Caki2 (cell line): ENCODE results near the gene RRN3. TPM values are rescaled to one million over a fixed set of nuclear protein-coding genes. Genes with fewer than 3 reads are reported as not detected.
"Not testable (repeated sequence)": the region's sequence is repeated elsewhere in the genome, so short reads cannot be mapped to it uniquely, and the experiment has no call there.

Source experiments
- DNase-seq: peaks from one replicate; pipeline ENCODE4 v3.0.0-alpha.2; 2015; ENCODE audit warnings: low read depth
- in situ Hi-C: cut with HindIII; loops from 2 replicates; pipeline ENCODE4 v1.10.0; 2016; ENCODE audit warnings: low sequenced_read_pairs, low pct_unique_long_range_greater_than_20kb, mixed read lengths
- total RNA-seq: library from RNA; depleted of rRNA; stranded (reverse); fragments of >200 nt; shearing (Covaris generic); gene quantifications from 2 replicates; pipeline ENCODE4 v1.2.3, GENCODE V29; 2014; ENCODE audit warnings: low replicate concordance; rRNA removed

Gene RRN3, protein sequence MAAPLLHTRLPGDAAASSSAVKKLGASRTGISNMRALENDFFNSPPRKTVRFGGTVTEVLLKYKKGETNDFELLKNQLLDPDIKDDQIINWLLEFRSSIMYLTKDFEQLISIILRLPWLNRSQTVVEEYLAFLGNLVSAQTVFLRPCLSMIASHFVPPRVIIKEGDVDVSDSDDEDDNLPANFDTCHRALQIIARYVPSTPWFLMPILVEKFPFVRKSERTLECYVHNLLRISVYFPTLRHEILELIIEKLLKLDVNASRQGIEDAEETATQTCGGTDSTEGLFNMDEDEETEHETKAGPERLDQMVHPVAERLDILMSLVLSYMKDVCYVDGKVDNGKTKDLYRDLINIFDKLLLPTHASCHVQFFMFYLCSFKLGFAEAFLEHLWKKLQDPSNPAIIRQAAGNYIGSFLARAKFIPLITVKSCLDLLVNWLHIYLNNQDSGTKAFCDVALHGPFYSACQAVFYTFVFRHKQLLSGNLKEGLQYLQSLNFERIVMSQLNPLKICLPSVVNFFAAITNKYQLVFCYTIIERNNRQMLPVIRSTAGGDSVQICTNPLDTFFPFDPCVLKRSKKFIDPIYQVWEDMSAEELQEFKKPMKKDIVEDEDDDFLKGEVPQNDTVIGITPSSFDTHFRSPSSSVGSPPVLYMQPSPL
- 22.4 and 23.4 TPM in 2 replicates for total RNA-seq

- in situ Hi-C loops: not testable (repeated sequence)
- peak; percentile 90 for DNase-seq
These were observed at the start of gene RRN3 for GRCh38 chr16:15093955-15094827. Gene RRN3, minus strand, starts transcription at chr16:15094272. Its CDS starts 39 bp downstream, at chr16:15094233.

DNA sequence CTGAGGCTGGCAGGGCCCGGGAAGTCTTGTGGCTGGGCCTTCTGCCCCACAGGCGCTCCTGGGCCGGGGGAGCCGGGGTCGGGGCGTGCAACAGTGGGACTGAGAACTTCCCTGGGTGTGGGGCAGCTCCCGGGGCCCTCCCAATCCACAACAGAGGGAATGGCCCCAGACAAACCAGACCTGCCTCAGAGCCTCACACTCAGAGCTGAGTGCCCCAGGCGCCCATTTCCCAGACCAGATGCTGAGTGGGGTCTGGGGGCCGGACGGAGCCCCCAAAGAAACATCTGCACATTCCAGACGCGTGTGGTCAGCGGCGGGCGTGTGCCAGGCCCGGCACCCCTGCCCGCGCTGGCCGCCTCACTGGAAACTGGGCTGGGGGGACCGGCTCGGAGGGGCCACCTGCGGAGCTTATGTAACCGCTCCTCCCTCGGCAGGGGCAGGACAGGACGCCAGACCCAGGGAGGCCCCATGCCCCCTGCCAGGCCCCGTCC is 49.6 kb upstream of the RRN3 start:
- DNase-seq, in situ Hi-C loops: not testable (repeated sequence)

GRCh38 chr16:15142891-15143600 is 49.0 kb upstream of the RRN3 start:
- DNase-seq, in situ Hi-C loops: not testable (repeated sequence)

DNA sequence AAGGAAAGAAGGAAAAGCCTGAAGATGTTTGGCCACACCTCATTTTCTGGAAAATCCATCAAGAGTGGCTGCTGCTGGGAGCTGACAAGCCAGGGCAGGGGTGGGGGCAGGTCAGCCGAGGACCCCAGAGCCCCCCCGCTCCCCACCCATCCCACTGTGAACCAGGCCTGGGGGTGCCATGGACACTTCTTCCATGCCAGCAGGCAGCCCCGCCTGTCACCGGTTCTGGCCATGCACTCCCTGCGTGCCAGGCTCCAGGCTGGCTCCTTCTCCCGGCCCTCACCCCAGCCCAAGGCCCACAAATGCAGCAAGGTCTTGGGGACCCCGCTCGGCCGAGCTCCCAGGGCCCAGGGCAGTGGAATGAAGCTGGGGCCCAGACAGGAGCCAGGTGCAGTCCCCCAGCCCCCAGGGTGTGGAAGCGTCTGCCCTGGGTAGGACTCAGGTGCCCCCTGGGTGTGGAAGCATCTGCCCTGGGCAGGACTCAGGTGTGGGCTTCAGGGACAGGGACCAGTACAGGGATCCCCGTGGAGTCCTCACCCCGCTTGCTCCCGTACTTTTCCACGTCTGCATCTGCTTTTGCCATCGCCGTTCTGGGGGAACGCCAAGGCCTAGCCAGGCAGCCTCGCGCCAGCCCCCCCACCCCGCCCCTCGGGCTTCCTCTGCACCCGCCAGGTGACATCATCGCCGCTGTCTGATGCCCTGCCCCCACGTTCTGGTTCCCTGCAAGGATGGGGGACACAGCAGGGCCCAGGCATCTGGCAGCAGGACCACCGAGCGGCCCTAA is 48.2 kb upstream of the RRN3 start:
- DNase-seq, in situ Hi-C loops: not testable (repeated sequence)

DNA sequence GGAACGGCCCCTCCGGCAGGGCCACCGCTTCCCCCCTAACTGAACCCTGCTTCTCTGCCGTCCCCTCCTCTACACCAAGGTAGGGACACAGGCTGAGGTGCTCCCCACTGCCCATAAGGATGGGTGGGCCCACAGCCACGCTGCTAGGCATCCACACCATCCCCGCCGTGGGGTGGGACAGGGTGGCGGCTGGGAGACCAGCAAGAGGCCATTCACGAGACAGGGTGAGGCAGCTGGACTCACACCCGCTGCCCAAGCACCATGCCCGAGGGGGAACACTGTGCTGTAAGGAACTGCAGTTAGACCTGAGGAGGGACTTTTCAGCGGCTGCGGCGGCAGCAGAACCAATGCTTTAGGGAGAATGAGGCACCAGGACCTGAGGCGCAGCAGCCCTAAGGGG is 47.5 kb upstream of the RRN3 start:
- DNase-seq: no peak
- in situ Hi-C loops: no loop called here

DNA sequence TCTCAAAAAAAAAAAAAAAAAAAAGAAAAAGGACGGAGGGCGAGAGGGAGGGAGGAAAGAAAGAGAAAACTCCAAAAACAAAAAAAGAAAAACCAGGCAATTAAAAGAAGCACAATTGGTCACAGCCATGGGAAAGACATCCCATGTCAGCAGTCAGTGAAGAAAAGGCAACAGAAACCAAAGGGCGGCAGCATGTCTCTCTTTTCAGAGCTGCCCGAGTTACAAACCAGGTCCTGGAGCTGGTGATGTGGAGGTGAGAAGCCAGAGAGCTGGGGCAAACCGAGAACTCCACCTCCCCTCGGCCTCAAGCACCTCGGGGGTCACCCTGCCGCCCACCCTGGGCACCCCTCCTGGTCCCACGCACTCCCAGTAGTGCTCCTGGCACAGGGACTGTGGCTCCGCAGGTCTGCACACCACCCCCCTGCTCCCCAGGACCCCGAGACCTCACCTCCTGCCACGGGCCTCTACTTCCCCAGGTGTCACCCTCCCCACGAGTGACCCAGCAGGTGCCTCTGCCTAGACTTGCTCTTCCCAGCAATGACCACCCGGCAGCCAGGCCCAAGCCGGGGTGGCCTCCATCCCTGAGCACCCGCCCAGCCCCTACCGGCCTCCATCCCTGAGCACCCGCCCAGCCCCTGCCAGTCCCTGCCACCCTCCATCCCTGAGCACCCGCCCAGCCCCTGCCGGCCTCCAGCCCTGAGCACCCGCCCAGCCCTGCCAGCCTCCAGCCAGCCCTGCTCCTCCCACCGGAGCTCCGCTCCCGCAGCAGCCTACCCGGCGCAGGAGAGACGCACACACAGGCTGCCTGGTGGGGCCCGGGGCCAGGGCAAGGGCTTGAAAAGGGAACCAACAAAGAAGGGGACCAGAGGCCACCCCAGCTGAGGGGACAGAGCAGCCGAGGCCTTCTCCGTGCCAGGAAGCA is 46.6 kb upstream of the RRN3 start:
- in situ Hi-C loops, DNase-seq: not testable (repeated sequence)

DNA sequence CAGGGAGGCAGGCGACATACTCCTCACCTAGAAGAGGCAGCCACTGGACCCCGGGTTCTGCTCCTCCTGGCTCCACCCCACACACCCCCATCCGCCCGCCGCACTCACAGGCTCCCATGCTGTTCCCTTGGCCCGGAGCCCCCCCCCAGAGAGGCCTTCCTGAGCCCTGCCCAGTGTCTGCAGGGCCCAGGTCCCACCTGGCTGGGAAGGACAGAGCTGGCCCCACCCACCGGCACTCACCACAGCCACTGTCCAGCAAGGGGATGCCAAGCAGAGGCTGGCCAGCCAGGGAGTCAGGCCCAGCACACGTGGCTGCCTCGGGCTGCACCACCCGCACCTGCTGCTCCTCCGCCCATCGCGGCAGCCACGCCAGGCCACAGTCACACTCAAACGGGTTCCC is 43.4 kb upstream of the RRN3 start:
- in situ Hi-C loops, DNase-seq: not testable (repeated sequence)

DNA sequence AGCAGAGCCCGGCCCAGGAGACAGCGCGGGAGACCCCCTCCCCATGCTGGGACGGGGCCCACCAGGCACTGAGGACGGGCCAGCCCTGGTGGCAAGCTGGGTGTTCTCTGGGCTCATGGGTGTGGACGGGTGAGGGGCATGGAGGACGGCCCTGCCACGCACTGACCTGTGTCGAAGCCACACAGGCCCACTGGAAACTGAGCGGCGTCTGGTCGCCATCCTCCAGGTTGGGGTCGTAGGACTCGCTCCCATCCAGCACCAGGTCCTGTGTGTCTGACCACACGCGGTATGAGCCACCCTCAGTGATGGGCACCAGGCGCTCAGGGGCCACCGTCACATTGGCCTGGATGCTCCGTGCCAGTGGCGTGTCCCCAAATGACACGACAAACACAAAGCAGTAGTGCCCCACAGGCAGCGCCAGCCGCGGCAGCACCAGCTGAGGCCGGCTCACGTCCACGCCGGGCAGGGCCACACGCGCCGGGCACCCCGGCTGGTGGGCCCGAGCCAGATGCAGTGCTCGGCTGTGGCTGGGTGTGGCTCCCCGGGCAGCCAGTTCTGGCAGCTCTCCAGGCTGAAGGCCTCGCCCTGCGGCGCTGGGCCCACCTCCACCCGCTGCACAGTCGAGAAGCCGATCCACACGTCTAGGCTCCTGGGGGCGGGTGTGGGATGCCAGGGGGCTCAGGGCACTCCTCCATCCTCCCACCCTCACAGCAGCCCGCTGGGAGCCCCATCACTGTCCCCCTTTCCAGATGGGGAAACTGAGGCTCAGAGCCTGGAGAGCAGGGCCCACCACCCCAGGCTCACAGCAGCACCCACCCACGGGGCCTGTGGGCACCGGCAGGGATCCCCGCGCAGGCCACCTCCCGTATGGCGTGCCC is 41.6 kb upstream of the RRN3 start:
- in situ Hi-C loops, DNase-seq: not testable (repeated sequence)

DNA sequence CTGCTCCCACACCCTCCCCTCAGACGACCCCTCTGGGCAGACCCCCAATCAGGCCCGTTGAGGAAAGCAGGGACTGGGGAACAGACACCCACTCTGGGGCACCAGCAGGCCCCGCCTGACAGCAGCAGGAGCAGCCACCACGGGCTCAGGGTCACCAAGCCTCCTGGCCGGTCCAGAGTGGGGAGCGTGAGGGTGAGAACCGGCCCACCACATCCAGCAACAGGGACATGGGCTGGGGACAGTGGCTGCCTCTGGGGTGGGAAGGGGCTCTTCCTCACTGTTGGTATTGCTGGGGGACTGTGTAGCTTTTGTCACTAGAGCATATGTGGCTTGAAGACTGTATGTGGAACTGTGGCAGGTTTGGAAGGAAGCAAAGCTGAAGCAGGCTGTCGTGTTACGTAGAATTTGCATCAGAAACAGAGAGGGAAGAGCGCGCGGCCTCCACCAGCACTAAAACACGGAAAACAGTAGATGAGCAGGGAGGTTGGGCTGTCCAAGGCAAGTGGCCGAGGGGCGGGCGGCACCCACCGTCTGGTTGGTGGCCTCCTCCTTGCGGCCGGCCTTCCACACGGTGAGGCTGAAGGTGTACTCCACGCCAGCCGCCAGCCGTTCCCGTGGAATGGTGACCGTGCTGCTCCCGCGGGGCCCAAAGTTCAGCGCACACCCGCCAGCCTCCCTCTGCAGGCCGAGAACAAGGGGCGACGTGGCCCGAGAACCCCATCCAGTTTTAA is 40.8 kb upstream of the RRN3 start:
- DNase-seq, in situ Hi-C loops: not testable (repeated sequence)

GRCh38 chr16:15133554-15133953 is 39.5 kb upstream of the RRN3 start:
- in situ Hi-C loops, DNase-seq: not testable (repeated sequence)

- DNase-seq, in situ Hi-C loops: not testable (repeated sequence)
These were observed 38.8 kb upstream of the RRN3 start for GRCh38 chr16:15132719-15133428.

- in situ Hi-C loops, DNase-seq: not testable (repeated sequence)
These were observed 37.0 kb upstream of the RRN3 start for GRCh38 chr16:15130943-15131700.

DNA sequence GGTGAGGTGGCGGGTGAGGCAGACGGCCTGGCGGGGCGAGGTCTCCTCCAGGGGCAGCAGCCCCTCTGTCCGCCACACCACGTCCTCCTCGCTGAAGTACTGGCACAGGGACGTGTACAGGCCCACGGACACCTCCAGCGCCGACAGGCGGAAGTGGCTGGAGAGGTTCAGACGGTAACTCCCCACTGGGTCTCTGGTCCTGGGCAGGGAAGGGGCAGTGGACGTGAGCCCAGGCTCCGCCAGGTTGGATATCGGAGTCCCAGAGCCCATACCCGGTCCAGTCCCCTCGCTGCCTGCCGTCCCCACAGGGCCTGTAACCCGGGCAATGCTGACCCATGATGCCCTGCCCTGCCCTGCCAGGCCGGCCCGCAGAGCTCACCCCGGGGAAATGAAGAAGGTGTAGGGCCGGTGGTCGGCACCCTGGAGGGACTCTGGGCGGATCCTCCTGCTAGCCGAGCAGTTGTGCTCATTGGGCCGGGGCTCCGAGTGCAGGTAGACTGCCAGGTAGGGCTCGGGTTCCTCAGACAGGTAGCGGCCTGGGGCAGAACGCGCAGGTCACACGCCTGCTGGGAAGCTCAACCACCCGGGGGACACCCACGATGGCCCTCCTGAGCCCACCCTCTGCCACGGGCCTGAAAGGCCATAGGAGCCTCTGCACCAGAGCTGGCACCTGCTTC is 36.3 kb upstream of the RRN3 start:
- DNase-seq, in situ Hi-C loops: not testable (repeated sequence)
